GM18868 (cell line): Measurements from ENCODE around the gene ADGRV1.
"Not testable (repeated sequence)": the region's sequence is repeated elsewhere in the genome, so short reads cannot be mapped to it uniquely, and the experiment has no call there.

Experiments
- ATAC-seq: cut with Tn5 transposase; IDR thresholded peaks from one replicate; pipeline ENCODE4 v1.9.1; 2021; ENCODE audit warnings: mild to moderate bottlenecking, moderate library complexity; ENCODE audit not compliant: unreplicated experiment

Gene ADGRV1

GRCh38 chr5:90897618-90898017 lies 339.0 kb downstream of the ADGRV1 start:
- no peak for ATAC-seq

- ATAC-seq: no peak
Measured at GRCh38 chr5:90898326-90899013, 339.9 kb downstream of the ADGRV1 start.

DNA sequence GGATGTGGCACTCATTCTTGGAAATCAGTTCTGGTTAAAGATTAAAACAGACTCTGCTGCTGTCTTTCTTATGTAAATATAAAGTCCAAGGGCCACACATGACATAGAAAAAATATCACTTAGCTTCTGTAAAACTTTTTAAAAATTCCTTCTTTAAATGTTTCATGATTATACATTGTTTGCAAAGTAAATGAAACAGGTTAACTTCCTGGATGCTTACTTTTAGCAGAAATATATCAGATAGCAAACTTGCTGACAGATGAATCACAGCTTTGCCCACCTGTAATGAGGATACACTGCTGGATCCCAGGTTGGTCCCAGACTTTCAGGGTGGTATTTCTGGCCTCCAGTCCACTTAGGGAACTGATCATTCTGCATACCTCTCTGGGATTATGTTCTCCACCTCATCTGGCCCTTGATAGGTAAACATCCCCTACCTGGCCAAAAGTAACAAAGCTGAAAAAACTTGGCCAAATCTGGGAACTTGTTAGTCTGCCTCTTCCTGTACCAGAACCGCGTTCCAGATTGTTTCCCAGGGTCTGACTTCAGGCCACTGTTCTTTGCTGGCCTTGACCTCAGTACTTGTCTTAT lies 340.5 kb downstream of the ADGRV1 start:
- ATAC-seq: no peak

- no peak for ATAC-seq
Measured at GRCh38 chr5:90901261-90901660, 342.7 kb downstream of the ADGRV1 start.

DNA sequence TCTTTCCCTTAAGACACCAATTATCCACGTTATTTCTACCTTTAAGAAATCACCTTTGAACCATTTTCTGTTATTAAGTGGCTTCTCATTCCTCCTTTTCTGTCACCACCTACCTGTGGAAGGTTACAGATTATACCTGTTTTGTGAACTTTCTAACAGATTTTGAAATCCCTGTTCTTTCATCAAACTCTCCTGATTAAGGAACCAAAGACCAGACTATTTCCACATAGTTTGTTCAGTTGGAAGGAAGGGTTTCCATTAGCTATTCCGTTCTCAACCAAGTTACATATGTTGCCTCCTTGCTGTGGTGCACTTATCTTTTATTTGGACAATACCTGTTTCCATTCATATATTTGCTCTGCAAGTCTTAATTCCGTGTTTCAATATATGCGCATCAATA lies 343.6 kb downstream of the ADGRV1 start:
- ATAC-seq: no peak

- no peak for ATAC-seq
Measured at GRCh38 chr5:90902651-90903386, 344.2 kb downstream of the ADGRV1 start.

- no peak for ATAC-seq
Measured at GRCh38 chr5:90909101-90909503, 350.5 kb downstream of the ADGRV1 start.

DNA sequence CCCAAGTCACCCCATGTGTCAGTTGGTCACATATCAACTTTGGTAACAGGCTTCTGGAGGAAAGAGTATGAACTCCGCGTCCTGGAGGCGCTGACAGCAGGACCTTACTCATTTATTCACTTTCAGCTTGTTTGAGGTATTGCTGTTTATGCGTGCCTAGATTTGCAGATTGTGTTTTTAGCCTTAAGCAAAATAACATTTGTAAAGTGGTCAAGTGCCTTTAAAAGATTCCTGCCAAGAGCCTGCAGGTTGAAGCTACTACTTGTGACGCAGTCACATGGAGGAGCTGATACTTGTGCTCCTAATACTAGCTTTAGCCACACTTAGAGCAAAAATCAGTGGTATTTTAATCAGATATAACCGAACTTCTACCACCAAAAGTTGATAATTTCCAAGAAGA lies 351.3 kb downstream of the ADGRV1 start:
- no peak for ATAC-seq

- ATAC-seq: no peak
Measured at GRCh38 chr5:90911169-90911568, 352.6 kb downstream of the ADGRV1 start.

GRCh38 chr5:90912476-90912875 lies 353.9 kb downstream of the ADGRV1 start:
- no peak for ATAC-seq

GRCh38 chr5:90915393-90915792 lies 356.8 kb downstream of the ADGRV1 start:
- ATAC-seq: no peak

- ATAC-seq: no peak
Measured at GRCh38 chr5:90916947-90917800, 358.6 kb downstream of the ADGRV1 start.

- no peak for ATAC-seq
Measured at GRCh38 chr5:90917928-90918668, 359.5 kb downstream of the ADGRV1 start.

GRCh38 chr5:90921418-90921973 lies 362.9 kb downstream of the ADGRV1 start:
- no peak for ATAC-seq

DNA sequence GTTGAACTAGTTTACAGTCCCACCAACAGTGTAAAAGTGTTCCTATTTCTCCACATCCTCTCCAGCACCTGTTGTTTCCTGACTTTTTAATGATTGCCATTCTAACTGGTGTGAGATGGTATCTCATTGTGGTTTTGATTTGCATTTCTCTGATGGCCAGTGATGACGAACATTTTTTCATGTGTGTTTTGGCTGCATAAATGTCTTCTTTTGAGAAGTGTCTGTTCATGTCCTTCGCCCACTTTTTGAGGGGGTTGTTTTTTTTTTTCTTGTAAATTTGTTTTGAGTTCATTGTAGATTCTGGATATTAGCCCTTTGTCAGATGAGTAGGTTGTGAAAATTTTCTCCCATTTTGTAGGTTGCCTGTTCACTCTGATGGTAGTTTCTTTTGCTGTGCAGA lies 365.6 kb downstream of the ADGRV1 start:
- ATAC-seq: not testable (repeated sequence)

DNA sequence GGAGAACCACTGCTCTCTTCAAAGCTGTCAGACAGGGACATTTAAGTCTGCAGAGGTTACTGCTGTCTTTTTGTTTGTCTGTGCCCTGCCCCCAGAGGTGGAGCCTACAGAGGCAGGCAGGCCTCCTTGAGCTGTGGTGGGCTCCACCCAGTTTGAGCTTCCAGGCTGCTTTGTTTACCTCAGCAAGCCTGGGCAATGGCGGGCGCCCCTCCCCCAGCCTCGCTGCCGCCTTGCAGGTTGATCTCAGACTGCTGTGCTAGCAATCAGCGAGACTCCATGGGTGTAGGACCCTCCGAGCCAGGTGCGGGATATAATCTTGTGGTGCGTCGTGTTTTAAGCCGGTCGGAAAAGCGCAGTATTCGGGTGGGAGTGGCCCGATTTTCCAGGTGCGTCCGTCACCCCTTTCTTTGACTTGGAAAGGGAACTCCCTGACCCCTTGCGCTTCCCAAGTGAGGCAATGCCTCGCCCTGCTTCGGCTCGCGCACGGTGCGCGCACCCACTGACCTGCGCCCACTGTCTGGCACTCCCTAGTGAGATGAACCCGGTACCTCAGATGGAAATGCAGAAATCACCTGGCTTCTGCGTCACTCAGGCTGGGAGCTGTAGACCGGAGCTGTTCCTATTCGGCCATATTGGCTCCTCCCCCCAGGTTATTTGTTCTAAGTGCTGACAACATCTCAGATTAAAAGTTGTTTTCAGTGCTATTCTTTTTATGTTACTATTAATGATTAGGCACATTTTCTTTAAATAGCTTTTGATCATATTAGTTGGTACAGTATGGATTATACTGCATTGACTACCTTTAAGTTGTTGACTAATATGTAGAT lies 370.6 kb downstream of the ADGRV1 start:
- ATAC-seq: not testable (repeated sequence)

DNA sequence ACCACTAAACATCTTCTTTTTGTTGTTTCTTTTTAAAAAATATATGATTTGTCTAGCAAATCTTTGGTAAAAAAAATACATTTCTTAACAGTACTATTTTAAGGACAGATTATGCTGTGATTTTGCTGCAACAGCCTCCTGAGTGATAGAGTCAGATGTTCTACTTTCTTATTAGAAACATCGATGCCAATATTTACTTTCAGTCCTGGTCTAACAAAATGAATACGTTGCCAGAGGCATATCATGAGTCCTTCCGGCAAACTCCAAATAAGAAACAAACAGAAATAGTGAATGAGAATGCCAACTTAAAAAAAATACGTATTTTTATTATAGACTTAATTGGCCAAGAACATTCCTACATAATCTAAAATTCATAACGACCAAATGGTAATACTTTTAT lies 371.5 kb downstream of the ADGRV1 start:
- ATAC-seq: no peak

DNA sequence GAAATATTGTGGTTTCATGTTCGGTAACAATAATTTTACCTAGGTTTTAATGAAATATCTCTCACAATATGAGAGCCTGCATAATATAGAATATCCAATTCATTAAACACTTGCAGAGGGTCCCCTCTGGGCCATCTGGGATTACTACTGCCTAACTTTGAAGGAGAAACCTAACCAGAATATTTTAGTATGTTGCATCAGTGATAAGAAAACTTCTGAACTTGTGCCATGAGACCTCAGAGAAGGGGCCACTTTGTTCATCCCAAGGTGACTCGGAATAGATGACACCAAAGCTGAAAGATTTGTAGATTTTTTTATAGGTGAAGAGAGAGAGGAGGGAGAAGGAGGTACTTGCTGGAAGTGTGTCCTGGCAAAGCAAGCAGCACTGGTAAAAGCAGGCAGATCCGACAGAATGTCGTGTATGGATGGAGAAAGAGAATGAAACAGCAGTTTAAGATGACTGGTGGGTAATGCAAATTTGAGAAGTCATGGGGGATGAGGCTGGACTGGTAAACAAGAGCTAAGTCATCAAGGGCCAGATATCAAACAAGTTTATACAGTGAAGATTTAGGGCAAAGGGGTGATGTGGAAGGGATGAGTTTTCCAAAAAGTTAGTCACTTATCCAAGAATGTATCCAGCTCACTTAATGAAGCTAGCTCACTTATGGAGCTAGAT lies 372.3 kb downstream of the ADGRV1 start:
- ATAC-seq: no peak
